Trophoblast cell (in vitro differentiated cells and primary cell): Measurements from ENCODE around the gene ACSL6.
"Not testable (repeated sequence)": the region's sequence is repeated elsewhere in the genome, so short reads cannot be mapped to it uniquely, and the experiment has no call there.

ENCODE experiments used
- DNase-seq, 2 donors: peaks; one replicate each; pipeline ENCODE4 v3.0.0-alpha.2; 2016
- H2AFZ ChIP-seq: 2 replicates; pipeline ENCODE4 v1.6.1; 2013; ENCODE audit warnings: low read length, moderate library complexity, mild to moderate bottlenecking; ENCODE audit not compliant: insufficient read depth, poor library complexity
- H2AK5ac ChIP-seq: 2 replicates; pipeline ENCODE4 v1.6.1; 2013; ENCODE audit warnings: mild to moderate bottlenecking, low read length
- H2BK120ac ChIP-seq: 2 replicates; pipeline ENCODE4 v1.6.1; 2013; ENCODE audit warnings: low read length, mild to moderate bottlenecking, moderate library complexity; ENCODE audit not compliant: insufficient read depth, poor library complexity
- H2BK12ac ChIP-seq: 2 replicates; pipeline ENCODE4 v1.6.1; 2013; ENCODE audit warnings: mild to moderate bottlenecking, low read length, moderate library complexity
- H2BK5ac ChIP-seq: 2 replicates; pipeline ENCODE4 v1.6.1; 2013; ENCODE audit warnings: low read length, low read depth, moderate library complexity, mild to moderate bottlenecking; ENCODE audit not compliant: poor library complexity
- H3K14ac ChIP-seq: 2 replicates; pipeline ENCODE4 v1.6.1; 2013; ENCODE audit warnings: mild to moderate bottlenecking, low read length
- H3K18ac ChIP-seq: 2 replicates; pipeline ENCODE4 v1.6.1; 2013; ENCODE audit warnings: mild to moderate bottlenecking, low read length
- H3K23ac ChIP-seq: 2 replicates; pipeline ENCODE4 v1.6.1; 2013; ENCODE audit warnings: low read length
- H3K27ac ChIP-seq: 2 replicates; pipeline ENCODE4 v1.5.1; 2013; ENCODE audit warnings: low read depth, mild to moderate bottlenecking, inconsistent platforms, low read length, moderate library complexity
- H3K27me3 ChIP-seq: 2 replicates; pipeline ENCODE4 v1.6.1; 2013; ENCODE audit warnings: inconsistent platforms, mild to moderate bottlenecking, low read length, moderate library complexity; ENCODE audit not compliant: insufficient read depth
- H3K36me3 ChIP-seq, 2 experiments: 1 replicate in 1 of 2; 2 replicates in 1 of 2; pipeline ENCODE4 v1.6.1; 2013; ENCODE audit warnings: low read length in 2 of 2, mild to moderate bottlenecking in 2 of 2, moderate library complexity in 1 of 2; ENCODE audit not compliant: insufficient read depth in 2 of 2, control insufficient read depth in 1 of 2
- H3K4ac ChIP-seq: 2 replicates; pipeline ENCODE4 v1.6.1; 2013; ENCODE audit warnings: low read depth, mild to moderate bottlenecking, low read length, moderate library complexity
- H3K4me1 ChIP-seq, 2 experiments: 1 replicate in 1 of 2; 2 replicates in 1 of 2; pipeline ENCODE4 v1.6.1; 2013; ENCODE audit warnings: low read length in 2 of 2, mild to moderate bottlenecking in 2 of 2, moderate library complexity in 1 of 2; ENCODE audit not compliant: insufficient read depth in 2 of 2, control insufficient read depth in 1 of 2
- H3K4me2 ChIP-seq: 2 replicates; pipeline ENCODE4 v1.6.1; 2013; ENCODE audit warnings: inconsistent platforms, mild to moderate bottlenecking, low read length, moderate library complexity
- H3K4me3 ChIP-seq: 2 replicates; pipeline ENCODE4 v1.5.1; 2013; ENCODE audit warnings: mild to moderate bottlenecking, low read depth, low read length, inconsistent platforms
- H3K79me1 ChIP-seq: one replicate; pipeline ENCODE4 v1.6.1; 2013; ENCODE audit warnings: low read length
- H3K79me2 ChIP-seq: 2 replicates; pipeline ENCODE4 v1.6.1; 2013; ENCODE audit warnings: low read length, mild to moderate bottlenecking; ENCODE audit not compliant: control insufficient read depth, insufficient read depth, poor library complexity
- H3K9ac ChIP-seq: 2 replicates; pipeline ENCODE4 v1.6.1; 2013; ENCODE audit warnings: mild to moderate bottlenecking, low read length
- H3K9me3 ChIP-seq: 2 replicates; pipeline ENCODE4 v1.6.1; 2013; ENCODE audit warnings: low read depth, mild to moderate bottlenecking, control low read depth, inconsistent platforms, low read length; ENCODE audit not compliant: insufficient read depth
- H4K12ac ChIP-seq: 2 replicates; pipeline ENCODE4 v1.6.1; 2013; ENCODE audit warnings: low read depth, mild to moderate bottlenecking, low read length, moderate library complexity
- H4K8ac ChIP-seq: 2 replicates; pipeline ENCODE4 v1.6.1; 2013; ENCODE audit warnings: low read depth, mild to moderate bottlenecking, low read length, moderate library complexity
- H4K91ac ChIP-seq: one replicate; pipeline ENCODE4 v1.6.1; 2013; ENCODE audit warnings: low read depth, mild to moderate bottlenecking, low read length, moderate library complexity
- WGBS: extraction: QIAGEN DNeasy Blood & Tissue Kit; methylation state at CpG from one replicate; pipeline ENCODE4 v1.1.7; 2013; ENCODE audit warnings: missing lambda C conversion rate; ENCODE audit not compliant: insufficient read length, insufficient coverage; ENCODE audit errors: extremely low coverage; 5-methylcytosine and 5-hydroxymethylcytosine counted together

The ACSL6 gene

GRCh38 chr5:131916481-131916880, 95.0 kb downstream of the ACSL6 start:
- Histone ChIP-seq H4K91ac (no peak overlapping the region), H3K23ac (no peak overlapping the region), H3K4ac (no peak overlapping the region), H2AK5ac (no peak overlapping the region), H3K79me2 (no peaks in the 10 kb centered on the region), H3K18ac (no peak overlapping the region), H3K27ac (no peak overlapping the region), H3K4me3 (no peak overlapping the region), H2AFZ (no peak overlapping the region), H4K12ac (no peak overlapping the region), H3K4me2 (no peak overlapping the region), H3K9me3 (no peaks in the 10 kb centered on the region), H3K36me3 (no peaks in the 10 kb centered on the region), H2BK5ac (no peak overlapping the region), H2BK12ac (no peak overlapping the region), H3K9ac (no peak overlapping the region), H2BK120ac (no peak overlapping the region), H3K14ac (no peak overlapping the region), H3K79me1 (no peaks in the 10 kb centered on the region), H4K8ac (no peak overlapping the region), H3K27me3 (no peaks in the 10 kb centered on the region), H3K4me1 (no peaks in the 10 kb centered on the region)
- no peak for DNase-seq
- no CpG with 5 or more reads among the region's 2 CpGs for WGBS

DNA sequence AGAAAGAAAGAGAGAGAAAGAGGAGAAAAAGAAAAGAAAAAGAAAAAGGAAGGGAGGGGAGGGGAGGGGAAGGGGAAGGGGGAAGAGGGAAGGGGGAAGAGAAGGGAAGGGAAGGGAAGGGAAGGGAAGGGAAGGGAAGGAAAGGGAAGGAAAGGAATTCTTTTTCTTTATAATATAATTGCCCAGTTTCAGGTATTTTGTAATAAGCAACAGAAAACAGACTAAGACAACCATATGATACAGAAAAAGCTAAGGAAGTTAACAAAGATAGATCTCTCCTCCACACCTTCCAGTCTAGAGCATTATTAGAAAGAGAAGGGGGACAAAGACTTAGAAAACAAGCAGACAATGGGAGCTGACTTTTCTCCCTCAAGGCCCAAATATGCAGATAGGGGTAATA, 97.0 kb downstream of the ACSL6 start:
- Histone ChIP-seq H3K14ac (no peak overlapping the region), H2BK12ac (no peak overlapping the region), H3K4ac (no peak overlapping the region), H3K4me1 (no peaks in the 10 kb centered on the region), H3K4me3 (no peak overlapping the region), H2BK120ac (no peak overlapping the region), H3K79me2 (no peaks in the 10 kb centered on the region), H2AFZ (no peak overlapping the region), H3K4me2 (no peak overlapping the region), H2AK5ac (no peak overlapping the region), H3K18ac (no peak overlapping the region), H3K79me1 (no peaks in the 10 kb centered on the region), H4K12ac (no peak overlapping the region), H3K9me3 (no peaks in the 10 kb centered on the region), H3K27me3 (no peaks in the 10 kb centered on the region), H4K8ac (no peak overlapping the region), H3K27ac (no peak overlapping the region), H2BK5ac (no peak overlapping the region), H3K36me3 (no peaks in the 10 kb centered on the region), H3K9ac (no peak overlapping the region), H3K23ac (no peak overlapping the region), H4K91ac (no peak overlapping the region)
- DNase-seq: no peak

- Histone ChIP-seq H2BK120ac (no peak overlapping the region), H3K9ac (no peak overlapping the region), H3K4me2 (no peak overlapping the region), H3K23ac (no peak overlapping the region), H4K91ac (no peak overlapping the region), H2AK5ac (no peak overlapping the region), H3K14ac (no peak overlapping the region), H2BK12ac (no peak overlapping the region), H3K18ac (no peak overlapping the region), H3K9me3 (no peaks in the 10 kb centered on the region), H4K12ac (no peak overlapping the region), H2BK5ac (no peak overlapping the region), H2AFZ (no peak overlapping the region), H3K4ac (no peak overlapping the region), H3K4me3 (no peak overlapping the region), H3K79me2 (no peaks in the 10 kb centered on the region), H4K8ac (no peak overlapping the region), H3K79me1 (no peaks in the 10 kb centered on the region), H3K4me1 (no peaks in the 10 kb centered on the region), H3K36me3 (no peaks in the 10 kb centered on the region), H3K27me3 (no peaks in the 10 kb centered on the region), H3K27ac (no peak overlapping the region)
- WGBS: no CpG with 5 or more reads among the region's 3 CpGs
- no peak for DNase-seq
Measured at GRCh38 chr5:131913603-131914002, 97.9 kb downstream of the ACSL6 start.

DNA sequence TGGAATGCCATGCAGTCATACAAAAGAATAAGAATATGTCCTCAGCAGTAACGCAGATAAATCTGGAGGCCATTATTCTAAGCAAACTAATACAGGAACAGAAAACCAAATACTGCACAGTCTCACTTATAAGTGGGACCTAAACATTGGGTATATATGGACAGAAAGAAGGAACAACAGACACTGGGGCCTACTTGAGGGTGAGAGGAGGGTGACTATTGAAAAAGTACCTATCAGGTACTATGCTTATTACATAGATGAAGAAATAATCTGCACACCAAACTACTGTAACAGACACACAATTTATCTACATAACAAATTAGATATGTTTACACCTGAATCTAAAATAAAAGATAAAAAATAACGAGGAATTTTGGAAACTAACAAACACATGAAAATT, 104.8 kb downstream of the ACSL6 start:
- DNase-seq: no peak
- H3K27ac ChIP-seq: no peak overlapping the region
- no peak overlapping the region for H3K9ac ChIP-seq
- H3K9me3 ChIP-seq: no peaks in the 10 kb centered on the region
- WGBS: no CpG with 5 or more reads among the region's 2 CpGs
- H2AFZ ChIP-seq: no peak overlapping the region
- no peak overlapping the region for H2BK5ac ChIP-seq
- H3K4me3 ChIP-seq: no peak overlapping the region
- no peak overlapping the region for H4K8ac ChIP-seq
- H3K4me1 ChIP-seq: no peaks in the 10 kb centered on the region
- no peaks in the 10 kb centered on the region for H3K36me3 ChIP-seq
- H2AK5ac ChIP-seq: no peak overlapping the region
- H3K27me3 ChIP-seq: no peaks in the 10 kb centered on the region
- no peak overlapping the region for H3K18ac ChIP-seq
- no peak overlapping the region for H3K4ac ChIP-seq
- no peak overlapping the region for H4K12ac ChIP-seq
- no peak overlapping the region for H4K91ac ChIP-seq
- no peak overlapping the region for H3K4me2 ChIP-seq
- no peak overlapping the region for H3K14ac ChIP-seq
- H3K23ac ChIP-seq: no peak overlapping the region
- no peak overlapping the region for H2BK12ac ChIP-seq
- no peak overlapping the region for H2BK120ac ChIP-seq
- H3K79me2 ChIP-seq: no peaks in the 10 kb centered on the region
- H3K79me1 ChIP-seq: no peaks in the 10 kb centered on the region

DNA sequence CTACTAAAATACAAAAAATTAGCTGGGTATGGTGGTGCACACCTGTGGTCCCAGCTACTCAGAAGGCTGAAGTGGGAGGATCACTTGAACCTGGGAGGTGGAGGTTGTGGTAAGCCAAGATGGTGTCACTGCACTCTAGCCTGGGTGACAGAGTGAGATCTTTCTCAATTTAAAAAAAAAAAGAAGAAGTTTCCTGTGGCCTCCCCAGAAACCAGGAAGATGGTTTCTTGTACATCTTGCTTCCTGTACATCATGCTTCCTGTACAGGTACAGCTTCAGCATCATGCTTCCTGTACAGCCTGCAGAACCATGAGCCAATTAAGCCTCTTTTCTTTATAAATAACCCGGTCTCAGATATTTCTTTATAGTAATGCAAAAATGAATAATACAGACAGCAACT, 109.2 kb downstream of the ACSL6 start:
- not testable (repeated sequence) for H2BK5ac ChIP-seq, H3K9me3 ChIP-seq, H3K23ac ChIP-seq, H3K4me2 ChIP-seq, H3K9ac ChIP-seq, DNase-seq, H3K79me1 ChIP-seq, H2BK12ac ChIP-seq, H3K79me2 ChIP-seq, H3K14ac ChIP-seq, H3K4me1 ChIP-seq, H3K36me3 ChIP-seq, H2AK5ac ChIP-seq, H3K27ac ChIP-seq, H3K27me3 ChIP-seq, H2AFZ ChIP-seq, H2BK120ac ChIP-seq, H4K8ac ChIP-seq, H3K18ac ChIP-seq, H3K4me3 ChIP-seq, H3K4ac ChIP-seq, H4K12ac ChIP-seq, H4K91ac ChIP-seq
- no CpG with 5 or more reads among the region's 1 CpG for WGBS
